Effector memory CD4-positive, alpha-beta T cell (primary cell): Measurements from ENCODE around the gene BCL2L13.
"Not testable (repeated sequence)": the region's sequence is repeated elsewhere in the genome, so short reads cannot be mapped to it uniquely, and the experiment has no call there.

Source experiments
- DNase-seq, 3 donors: peaks; one replicate each; pipeline ENCODE4 v3.0.0-alpha.2; 2020
- H3K27ac ChIP-seq: 2 replicates; pipeline ENCODE4 v1.7.0; 2013; ENCODE audit warnings: mild to moderate bottlenecking, low read length, moderate library complexity; ENCODE audit not compliant: insufficient read depth, poor library complexity, severe bottlenecking
- H3K27me3 ChIP-seq: replicated peaks from 2 replicates; pipeline ENCODE4 v1.7.0; 2013; ENCODE audit warnings: mild to moderate bottlenecking, low read length; ENCODE audit not compliant: insufficient read depth, control insufficient read depth, poor library complexity, severe bottlenecking
- H3K36me3 ChIP-seq: 2 replicates; pipeline ENCODE4 v1.7.0; 2013; ENCODE audit warnings: mild to moderate bottlenecking, low read length, moderate library complexity; ENCODE audit not compliant: control insufficient read depth, insufficient read depth
- H3K4me1 ChIP-seq: 2 replicates; pipeline ENCODE4 v1.7.0; 2013; ENCODE audit warnings: low read length, mild to moderate bottlenecking; ENCODE audit not compliant: control insufficient read depth, insufficient read depth, poor library complexity, severe bottlenecking
- H3K4me3 ChIP-seq: 2 replicates; pipeline ENCODE4 v1.7.0; 2013; ENCODE audit warnings: low read length, low read depth, mild to moderate bottlenecking; ENCODE audit not compliant: insufficient read depth, poor library complexity, severe bottlenecking
- H3K9me3 ChIP-seq: 2 replicates; pipeline ENCODE4 v1.7.0; 2013; ENCODE audit warnings: mild to moderate bottlenecking, low read length, moderate library complexity; ENCODE audit not compliant: control insufficient read depth

BCL2L13 gene

DNA sequence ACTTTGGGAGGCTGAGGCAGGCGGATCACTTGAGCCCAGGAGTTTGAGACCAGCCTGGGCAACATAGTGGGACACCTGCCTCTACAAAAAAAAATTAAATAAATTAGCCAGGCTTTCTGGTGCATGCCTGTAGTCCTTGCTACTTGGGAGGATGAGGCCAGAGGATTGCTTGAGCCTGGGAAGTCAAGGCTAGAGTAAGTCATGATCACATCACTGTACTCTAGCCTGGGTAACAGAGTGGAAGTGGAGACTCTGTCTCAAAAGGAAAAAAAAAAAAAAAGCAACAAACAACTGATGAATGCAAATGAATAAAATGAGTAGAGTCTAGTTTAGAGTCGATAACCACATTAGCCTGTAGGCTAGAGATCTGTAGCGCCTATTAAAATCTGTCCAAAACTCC is 3.9 kb upstream of the BCL2L13 start:
- no peaks in the 10 kb centered on the region for H3K36me3 ChIP-seq
- no peaks in the 10 kb centered on the region for H3K27me3 ChIP-seq
- peaks cover 11% of the 10 kb centered on the region for H3K4me1 ChIP-seq
- no peak for DNase-seq
- no peaks in the 10 kb centered on the region for H3K9me3 ChIP-seq
- no peak overlapping the region for H3K27ac ChIP-seq
- no peak overlapping the region for H3K4me3 ChIP-seq

DNA sequence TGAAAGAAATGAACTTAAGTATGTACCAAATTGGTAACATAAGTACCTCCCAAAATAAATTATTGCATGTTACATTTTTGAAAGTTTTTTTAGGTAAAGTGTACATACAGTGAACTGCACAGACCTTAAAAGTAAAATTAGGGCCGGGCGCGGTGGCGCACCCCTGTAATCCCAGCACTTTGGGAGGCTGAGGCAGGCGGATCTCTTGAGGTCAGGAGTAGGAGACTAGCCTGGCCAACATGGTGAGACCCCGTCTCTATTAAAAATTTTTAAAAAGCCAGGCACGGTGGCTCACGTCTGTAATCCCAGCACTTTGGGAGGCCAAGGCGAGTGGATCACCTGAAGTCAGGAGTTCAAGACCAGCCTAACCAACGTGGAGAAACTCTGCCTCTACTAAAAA is 1.7 kb upstream of the BCL2L13 start:
- H3K27me3 ChIP-seq, H3K36me3 ChIP-seq, DNase-seq, H3K9me3 ChIP-seq, H3K4me3 ChIP-seq, H3K27ac ChIP-seq: not testable (repeated sequence)
- H3K4me1 ChIP-seq, result peaks cover 13% of the 10 kb centered on the region

DNA sequence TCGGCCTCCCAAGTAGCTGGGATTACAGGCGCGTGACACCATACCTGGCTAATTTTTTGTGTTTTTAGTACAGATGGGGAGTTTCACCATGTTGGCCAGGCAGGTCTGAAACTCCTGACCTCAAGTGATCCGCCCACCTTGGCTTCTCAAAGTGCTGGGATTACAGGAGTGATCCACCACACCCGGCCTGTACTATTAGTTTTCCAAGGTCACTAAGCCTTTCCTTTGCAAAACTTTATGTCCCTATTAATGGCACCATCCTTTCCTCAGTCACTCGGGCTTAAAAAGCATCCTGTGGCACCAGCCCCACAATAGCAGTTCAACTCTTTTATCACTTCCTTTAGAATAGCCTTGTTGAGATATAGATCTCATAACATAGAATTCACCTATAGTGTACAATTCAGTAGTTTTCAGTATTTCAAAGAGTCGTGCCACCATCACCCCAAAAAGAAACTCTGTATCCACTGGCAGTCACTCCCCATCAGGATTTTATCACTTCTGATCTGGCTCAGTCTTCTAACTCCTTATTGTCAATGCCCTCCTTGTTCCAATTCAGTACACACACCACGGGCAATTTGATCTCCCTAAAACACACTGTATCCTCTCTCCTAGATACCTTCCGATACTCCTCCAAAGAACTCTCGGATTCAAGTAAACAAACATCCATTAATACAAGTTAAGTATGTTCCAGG is 921 bp upstream of the BCL2L13 start:
- H3K27ac ChIP-seq, result peak overlapping the region; percentile 97
- no peak for DNase-seq

DNA sequence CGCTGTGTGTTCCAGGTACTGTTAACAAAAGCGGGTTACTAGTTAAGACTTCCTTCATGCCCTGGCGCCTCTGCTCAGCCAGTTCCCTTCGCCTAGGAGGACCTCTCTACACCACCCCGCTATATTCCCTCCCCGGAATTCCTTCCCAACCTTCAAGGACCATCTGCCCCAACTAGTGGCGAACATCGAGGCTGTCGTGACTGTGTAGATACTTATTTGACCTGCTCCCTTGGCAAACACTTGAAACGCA is 450 bp upstream of the BCL2L13 start:
- H3K4me1 ChIP-seq, result peaks cover 13% of the 10 kb centered on the region
- no peak for DNase-seq
- no peaks in the 10 kb centered on the region for H3K27me3 ChIP-seq
- peak overlapping the region; percentile 97 for H3K27ac ChIP-seq
- no peaks in the 10 kb centered on the region for H3K36me3 ChIP-seq
- peak overlapping the region; percentile 79 for H3K4me3 ChIP-seq
- H3K9me3 ChIP-seq, result no peaks in the 10 kb centered on the region

More for the DNA sequence above, 921 bp upstream of the BCL2L13 start:
- Histone ChIP-seq H3K4me3 (peak overlapping the region; percentile 79), H3K36me3 (no peaks in the 10 kb centered on the region), H3K9me3 (no peaks in the 10 kb centered on the region), H3K27me3 (no peaks in the 10 kb centered on the region), H3K4me1 (peaks cover 13% of the 10 kb centered on the region)

DNA sequence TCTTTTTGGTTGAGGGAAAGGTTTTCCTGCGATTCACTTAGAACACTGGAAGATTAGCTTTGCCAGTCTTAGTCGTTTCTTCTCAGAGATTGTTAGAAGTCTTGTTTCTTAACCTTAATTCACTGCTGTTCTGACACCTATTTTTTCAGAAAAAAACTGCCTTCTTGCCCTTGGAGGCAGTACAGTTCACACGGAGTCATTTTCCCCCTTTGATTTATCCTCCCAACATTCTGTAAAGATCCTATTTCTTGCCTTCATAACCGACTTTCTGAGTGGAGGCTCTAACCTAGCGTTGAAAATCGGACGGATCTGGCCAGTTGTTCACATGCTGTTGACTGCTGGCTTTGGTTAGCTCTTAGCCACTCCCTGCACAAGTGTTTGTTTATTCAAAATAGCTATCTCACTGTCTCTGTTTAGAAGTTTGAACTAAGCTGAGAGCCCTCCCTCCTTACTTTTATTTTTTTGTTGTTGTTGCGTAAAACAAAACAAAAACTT is 737 bp downstream of the BCL2L13 start:
- no peak for DNase-seq
- Histone ChIP-seq H3K4me3 (peak overlapping the region; percentile 79), H3K27me3 (no peaks in the 10 kb centered on the region), H3K4me1 (peaks cover 13% of the 10 kb centered on the region), H3K27ac (peak overlapping the region; percentile 97), H3K36me3 (no peaks in the 10 kb centered on the region), H3K9me3 (no peaks in the 10 kb centered on the region)

DNA sequence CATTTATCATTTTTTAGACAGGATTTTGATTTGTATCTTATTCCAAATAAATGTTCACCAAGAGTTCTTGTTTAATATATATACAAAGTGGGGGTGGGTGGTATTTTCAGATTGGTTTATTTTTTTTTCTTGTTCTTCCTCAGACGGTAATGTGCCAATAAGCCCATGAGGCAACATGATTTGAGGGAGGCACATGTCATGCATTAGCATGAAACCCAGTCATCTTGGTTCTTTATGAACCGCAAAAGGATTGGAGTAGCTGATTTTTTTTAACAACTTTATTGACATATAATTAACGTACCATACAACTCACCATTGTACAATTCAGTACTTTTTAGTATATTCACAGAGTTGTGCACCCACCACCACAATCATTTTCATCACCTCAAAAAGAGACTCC is 2.7 kb downstream of the BCL2L13 start:
- H3K9me3 ChIP-seq, result no peaks in the 10 kb centered on the region
- no peaks in the 10 kb centered on the region for H3K27me3 ChIP-seq
- peaks cover 13% of the 10 kb centered on the region for H3K4me1 ChIP-seq
- H3K4me3 ChIP-seq, result no peak overlapping the region
- H3K36me3 ChIP-seq, result peaks cover 3% of the 10 kb centered on the region
- H3K27ac ChIP-seq, result no peak overlapping the region
- no peak for DNase-seq

DNA sequence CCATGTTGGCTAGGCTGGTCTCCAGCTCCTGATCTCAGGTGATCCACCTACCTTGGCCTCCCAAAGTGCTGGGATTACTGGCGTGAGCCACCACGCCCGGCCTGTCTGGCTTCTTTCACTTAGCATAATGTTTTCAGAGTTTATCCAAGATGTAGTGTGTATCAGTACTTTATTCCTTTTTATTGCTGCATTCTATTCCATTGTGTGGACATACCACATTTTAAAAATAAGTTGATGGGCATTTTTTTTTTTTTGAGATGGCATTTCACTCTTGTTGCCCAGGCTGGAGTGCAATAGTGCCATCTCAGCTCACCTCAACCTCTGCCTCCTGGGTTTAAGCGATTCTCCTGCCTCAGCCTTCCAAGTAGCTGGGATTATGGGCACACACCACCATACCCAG is 3.8 kb downstream of the BCL2L13 start:
- not testable (repeated sequence) for H3K27me3 ChIP-seq, DNase-seq, H3K27ac ChIP-seq, H3K9me3 ChIP-seq, H3K4me3 ChIP-seq, H3K36me3 ChIP-seq
- peaks cover 13% of the 10 kb centered on the region for H3K4me1 ChIP-seq

DNA sequence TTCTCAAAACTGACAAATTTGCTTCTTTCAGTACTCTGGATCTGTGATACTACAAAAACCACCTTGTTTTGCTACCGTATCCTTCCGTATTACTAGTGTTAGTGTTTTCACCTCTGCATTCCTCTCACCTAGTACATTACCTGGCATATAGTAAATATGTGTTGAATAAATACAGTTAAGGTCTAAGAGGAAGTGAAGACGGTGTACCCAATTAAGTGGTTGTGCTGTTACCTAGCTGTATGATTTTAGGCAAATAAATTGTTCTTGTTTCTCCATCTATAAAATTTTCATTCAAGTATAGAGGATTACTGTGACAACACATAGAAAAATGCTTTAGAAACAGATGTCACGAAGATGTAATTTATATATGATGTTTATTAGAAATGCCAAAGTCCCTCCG is 8.9 kb downstream of the BCL2L13 start:
- Histone ChIP-seq H3K27me3 (no peaks in the 10 kb centered on the region), H3K9me3 (no peaks in the 10 kb centered on the region), H3K27ac (no peak overlapping the region), H3K4me1 (no peaks in the 10 kb centered on the region), H3K36me3 (peaks cover 3% of the 10 kb centered on the region), H3K4me3 (no peak overlapping the region)
- DNase-seq, result no peak

DNA sequence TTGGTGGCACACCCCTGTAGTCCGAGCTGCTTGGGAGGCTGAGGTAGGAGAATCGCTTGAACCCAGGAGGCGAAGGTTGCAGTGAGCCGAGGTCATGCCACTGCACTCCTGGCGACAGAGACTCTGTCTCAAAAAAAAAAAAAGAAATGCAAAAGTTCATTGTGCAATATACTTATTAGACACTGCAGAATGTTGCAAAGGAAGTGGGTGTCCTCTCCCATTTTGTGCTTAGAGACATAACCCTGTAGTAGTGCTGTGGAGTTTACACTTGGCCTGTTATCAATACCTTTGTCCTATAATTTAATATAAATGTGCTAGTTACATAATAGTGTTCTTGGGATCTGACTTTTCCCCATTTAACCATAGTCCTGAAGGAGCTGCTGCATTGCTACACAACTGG is 9.4 kb downstream of the BCL2L13 start:
- H3K4me3 ChIP-seq, result no peak overlapping the region
- DNase-seq, result no peak
- no peaks in the 10 kb centered on the region for H3K4me1 ChIP-seq
- H3K9me3 ChIP-seq, result no peaks in the 10 kb centered on the region
- H3K27me3 ChIP-seq, result no peaks in the 10 kb centered on the region
- H3K27ac ChIP-seq, result no peak overlapping the region
- peaks cover 3% of the 10 kb centered on the region for H3K36me3 ChIP-seq

DNA sequence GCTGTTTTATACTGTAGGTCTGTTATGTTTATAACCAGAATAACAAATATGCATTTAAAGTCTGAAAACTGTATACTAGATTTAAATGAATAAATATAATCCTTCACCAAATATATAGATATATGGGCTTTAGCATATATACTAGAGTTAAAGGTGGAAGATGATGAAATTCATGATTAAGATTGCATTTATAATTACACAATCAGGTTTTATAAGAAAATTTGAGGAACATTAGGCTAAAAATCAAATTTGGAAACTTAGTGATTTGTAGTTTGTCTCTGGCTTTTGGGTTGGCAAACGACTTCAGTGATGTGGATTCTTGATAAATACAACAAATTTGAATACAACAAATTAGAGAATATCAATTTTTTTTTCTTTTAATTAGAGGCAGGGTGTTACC is 10.0 kb downstream of the BCL2L13 start:
- Histone ChIP-seq H3K9me3 (no peaks in the 10 kb centered on the region), H3K4me1 (no peaks in the 10 kb centered on the region), H3K27ac (no peak overlapping the region), H3K36me3 (peaks cover 3% of the 10 kb centered on the region), H3K4me3 (no peak overlapping the region), H3K27me3 (no peaks in the 10 kb centered on the region)
- no peak for DNase-seq
